ENCODE data around the gene PPP1R17. TPM values are rescaled to one million over a fixed set of nuclear protein-coding genes. Genes with fewer than 3 reads are reported as not detected.

The PPP1R17 gene
- polyA plus RNA-seq (ENCODE audit: insufficient read length), result not detected
- long read RNA-seq, donor 1, result 0 reads
- long read RNA-seq, donor 2, result 0 reads
- long read RNA-seq, donor 3, result 0 reads
- long read RNA-seq, donor 4, result 0 reads
- long read RNA-seq, donor 5, result 0 reads
- long read RNA-seq, donor 6, result 0 reads
- long read RNA-seq, donor 7, result 0 reads
- long read RNA-seq, donor 8, result 0 reads

DNA sequence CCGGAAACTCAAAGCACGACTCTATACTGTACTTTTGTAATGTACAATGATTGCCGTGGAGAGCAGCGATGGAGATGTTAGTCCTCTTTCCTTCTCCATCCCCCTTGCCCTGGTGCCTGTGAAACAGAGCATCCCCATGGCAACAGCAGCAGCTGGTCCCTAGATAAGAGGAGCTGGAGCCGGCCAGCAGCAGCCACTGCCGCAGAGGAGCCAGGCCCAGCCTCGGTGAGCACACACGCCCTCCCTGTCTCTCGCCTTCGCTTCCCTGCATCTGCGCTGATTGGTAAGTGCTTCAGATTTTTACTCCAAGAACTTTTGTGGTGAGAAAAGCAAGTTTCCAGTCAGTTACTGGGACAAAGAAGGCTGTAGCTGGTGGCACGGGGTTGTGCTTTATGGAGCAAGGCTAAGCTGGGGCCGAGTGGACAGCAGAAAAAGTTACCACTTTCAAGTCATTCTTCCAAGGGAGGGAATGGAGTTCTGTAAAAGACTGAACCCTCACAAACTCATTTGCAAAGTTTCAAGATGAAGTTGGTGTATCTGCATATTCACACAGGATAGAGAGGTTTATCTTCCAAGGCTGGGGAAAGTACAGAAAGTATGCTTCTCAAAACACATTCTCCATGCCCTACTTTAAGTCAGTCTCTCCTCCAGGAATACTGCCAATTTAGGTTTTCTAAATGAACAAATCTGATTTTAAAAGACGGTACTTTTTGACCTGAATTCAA, at the start of gene PPP1R17:
Gene PPP1R17, plus strand, starts transcription at position 192 of the 725 bp plus-strand sequence. CDS start 5,227 bp downstream, outside the sequence.
- no peak for DNase-seq

DNA sequence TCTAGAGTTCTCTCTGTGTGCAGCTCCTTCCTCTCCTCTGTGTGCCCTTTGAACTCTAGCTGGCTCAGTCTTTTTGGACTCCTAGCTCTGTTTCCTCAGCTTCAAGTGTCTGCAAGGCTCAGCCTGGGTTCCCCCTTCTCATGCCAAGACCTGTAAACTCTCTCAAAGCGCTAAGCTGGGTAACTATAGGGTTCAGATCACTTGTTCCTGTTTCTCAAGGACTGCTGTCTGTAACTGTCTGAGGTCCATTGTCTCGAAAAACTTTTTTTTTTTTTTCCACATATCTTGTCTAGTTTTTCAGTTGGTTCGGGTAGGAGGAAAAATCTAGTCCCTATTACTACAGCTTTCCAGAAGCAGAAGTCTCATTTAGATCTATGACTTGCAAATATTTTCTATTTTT, 46.6 kb upstream of the PPP1R17 start:
- DNase-seq, result no peak

DNA sequence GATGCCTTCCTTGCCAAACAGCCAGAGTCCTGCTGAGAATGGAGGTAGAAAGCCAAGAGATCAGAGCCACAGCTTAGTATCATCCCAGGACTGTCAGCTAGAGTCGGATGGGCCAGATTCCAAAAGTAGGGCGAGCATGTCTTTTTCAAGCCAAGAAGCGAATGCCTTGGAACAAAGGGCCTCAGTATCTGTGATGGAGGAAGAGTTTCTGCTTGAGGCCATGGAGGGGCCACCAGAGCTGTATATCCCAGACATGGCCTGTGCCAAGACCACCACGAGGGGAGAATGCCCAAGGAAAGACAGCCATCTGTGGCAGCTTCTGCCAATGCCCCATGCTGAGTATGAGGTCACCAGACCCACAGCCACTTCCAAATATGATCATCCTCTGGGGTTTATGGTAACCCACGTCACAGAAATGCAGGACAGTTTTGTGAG, 44.3 kb upstream of the PPP1R17 start:
- DNase-seq, result no peak

DNA sequence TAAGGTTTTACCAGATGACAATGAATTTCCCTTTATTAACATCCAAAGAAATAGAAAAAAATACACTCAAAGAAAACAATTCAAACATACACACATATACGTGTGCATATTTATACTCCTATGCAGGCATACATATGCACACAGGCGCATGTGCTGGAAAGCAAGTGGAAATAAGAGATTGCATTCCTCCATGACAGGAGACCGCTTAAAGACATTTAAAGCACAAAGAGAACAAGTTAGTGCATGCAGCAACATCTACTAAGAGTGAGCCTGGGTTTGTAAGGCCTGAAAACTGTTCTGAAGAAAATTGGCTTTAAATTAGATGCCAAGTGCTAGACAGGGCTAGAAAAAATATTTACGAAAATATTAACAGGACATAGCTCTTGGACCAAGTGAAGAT, 40.1 kb upstream of the PPP1R17 start:
- no peak for DNase-seq

DNA sequence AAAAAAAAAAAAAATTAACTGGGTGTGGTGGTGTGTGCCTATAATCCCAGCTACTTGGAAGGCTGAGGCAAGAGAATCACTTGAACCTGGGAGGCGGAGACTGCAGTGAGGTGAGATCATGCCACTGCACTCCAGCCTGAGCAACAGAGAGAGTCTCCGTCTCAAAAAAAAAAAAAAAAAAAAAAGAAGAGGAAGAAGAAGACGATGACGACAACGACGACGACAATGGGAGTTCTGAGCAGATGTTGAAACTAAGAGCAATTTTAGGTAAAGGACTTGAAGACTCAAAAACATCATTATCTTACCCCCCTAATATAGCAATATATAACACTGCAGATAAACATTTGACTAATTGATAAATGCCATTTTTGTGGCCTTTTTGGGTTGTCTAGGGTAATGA, 39.5 kb upstream of the PPP1R17 start:
- DNase-seq, result no peak

DNA sequence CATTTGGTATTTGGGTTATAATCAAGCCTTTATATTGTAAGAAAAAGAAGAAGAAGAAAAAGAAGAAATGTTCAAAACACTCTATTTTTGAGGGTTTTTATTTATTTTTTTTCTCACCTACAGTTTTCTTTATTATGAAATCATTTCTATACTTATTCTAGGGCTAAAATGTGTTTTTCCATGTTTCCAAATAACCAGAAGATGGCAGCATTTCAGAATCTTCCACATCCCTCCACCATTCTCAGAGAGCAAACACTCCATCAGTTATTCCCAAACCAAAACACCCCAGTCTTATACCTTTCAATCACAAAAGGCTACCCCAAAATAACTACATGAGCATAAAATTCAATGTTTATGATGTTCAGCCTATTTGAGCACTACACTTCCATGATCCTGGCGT, 38.7 kb upstream of the PPP1R17 start:
- DNase-seq, result no peak

DNA sequence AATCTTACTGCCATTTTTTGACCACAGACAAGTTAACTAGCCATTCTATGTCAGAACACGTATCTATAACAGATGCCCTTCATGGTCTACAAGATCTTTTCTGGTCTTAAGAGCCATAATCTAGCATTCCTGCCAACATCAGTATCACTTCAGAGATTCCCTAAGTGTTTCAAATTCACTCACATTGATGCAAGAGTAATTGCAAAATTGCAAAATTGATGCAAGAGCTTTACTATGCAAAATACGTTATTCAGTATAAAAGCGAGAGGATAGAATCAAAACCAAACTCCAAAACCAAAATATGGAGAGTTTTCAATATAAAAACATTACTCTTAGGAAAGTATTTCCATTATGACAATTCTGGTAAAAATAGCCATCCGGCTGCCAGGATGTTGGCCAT, 38.1 kb upstream of the PPP1R17 start:
- DNase-seq, result no peak

DNA sequence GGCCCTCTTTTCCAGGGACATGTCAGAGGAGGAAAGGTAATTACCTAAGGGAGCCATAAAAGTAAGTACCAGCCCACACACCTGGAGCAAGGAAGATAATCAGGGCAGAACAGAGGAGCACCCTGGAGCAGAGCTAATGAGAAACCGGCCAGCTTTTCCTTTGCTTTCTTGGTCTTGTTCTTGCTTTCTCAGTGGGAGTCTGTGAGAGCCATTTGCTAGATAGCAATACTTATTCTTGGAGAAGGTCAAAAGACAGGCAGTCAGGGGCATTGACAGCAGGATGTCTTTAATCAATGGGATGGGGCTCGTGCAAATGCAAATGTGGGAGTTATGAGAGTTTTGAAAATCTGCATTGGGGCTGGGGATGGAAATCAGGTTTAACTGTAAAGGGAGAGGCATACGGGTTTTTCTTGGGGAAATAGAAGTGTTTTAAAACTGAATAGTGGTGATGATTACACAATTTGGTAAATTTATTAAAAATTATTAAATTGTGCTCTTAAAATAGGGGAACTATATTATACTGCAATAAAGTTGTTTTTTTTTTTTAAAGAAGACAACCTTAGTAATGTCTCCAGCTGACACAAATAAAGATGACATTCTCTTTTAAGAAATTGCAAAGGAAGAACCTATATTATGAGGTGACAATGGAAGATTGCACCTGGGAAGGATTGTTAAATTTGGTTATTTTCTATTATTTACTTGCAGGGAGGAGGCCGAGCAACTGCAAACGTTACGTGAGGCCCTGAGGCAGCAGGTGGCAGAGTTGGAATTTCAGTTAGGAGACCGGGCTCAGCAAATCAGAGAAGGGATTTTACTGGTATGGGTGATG, 35.6 kb upstream of the PPP1R17 start:
- no peak for DNase-seq

DNA sequence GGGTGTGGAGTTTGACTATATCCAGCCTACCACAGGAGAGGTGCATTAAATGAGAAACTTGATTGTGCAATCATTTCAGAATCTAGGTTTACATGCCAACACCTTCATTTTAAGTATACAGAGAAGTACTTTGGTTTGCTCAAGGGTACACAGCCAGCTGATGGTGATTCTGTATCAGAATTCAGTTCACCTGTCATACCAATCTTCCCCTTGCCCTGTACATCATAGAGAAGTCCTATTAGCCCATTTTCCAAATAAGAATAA, 35.0 kb upstream of the PPP1R17 start:
- DNase-seq, result no peak

DNA sequence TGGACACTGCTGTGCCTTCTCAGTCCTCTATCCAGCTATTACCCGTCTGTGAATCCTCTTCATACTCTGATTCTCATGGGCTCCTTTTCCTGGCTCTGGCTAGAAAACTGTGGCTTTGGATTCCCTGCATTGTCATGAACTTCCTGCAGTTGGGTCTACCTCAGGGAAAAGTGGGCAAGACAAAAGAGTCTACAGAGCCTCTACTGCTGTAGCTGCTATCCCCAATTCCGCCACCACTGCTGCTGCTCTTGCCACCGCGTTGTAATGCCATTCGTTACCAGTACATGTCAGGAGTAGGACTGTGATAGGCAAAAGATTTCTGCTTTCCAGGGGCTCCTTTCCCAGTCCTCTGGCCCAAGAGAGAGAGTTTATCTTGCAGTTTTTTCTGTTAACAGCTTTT, 23.9 kb upstream of the PPP1R17 start:
- no peak for DNase-seq

DNA sequence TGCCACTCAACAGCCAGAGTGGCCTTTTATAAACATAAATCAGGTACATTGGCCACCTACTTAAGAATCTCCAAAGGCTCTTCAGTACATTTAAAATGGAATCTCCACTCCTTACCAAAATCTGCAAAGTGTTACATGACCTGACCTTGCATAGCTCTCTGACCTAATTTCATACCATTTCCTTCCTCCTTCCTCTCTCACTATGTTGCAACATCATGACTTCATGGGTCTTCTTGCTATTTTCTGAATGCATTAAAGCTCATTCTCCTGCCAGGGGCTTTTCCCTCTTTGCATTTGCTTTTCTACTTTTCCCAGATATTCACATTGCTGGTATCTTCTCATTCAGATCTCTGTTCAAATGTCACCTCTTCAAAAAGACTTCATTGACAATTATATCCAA, 22.1 kb upstream of the PPP1R17 start:
- DNase-seq, result no peak

DNA sequence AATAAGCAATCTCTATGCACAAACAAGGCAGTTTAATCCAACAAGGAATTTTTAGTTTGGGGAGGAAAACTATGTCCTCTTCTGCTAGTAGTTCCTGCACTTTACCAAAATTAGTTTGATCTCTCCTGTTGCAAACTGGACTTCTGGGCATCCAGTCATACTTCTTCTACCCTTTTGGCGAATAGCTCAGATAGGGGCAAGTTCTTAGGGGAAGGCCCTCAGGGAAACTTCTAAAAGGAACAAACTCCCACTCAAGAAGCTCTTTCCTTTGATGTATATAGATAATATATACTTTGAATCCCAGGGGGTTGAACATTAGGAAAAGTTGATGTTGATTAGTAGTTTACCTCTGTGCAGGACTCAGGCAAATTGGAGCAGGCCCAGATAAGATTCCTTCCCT, 21.5 kb upstream of the PPP1R17 start:
- DNase-seq, result no peak

DNA sequence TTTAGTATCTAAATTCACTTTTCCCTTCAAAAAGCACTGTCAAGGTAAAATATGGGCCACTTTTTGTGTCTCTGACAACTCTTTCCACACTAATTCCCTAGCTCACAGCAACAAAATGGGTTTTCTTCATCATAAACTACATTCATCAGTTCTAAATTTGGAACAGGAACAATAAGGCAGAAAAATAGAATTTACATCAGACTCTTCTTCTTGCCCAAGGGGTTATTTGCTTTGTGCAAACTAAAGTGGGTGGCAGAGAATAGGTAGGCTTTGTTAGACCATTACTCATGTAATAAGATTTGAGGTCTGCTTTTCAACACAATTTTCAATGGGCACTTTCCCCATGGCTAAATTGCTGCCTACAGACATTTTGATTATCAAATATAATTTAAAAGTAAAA, 17.6 kb upstream of the PPP1R17 start:
- no peak for DNase-seq

DNA sequence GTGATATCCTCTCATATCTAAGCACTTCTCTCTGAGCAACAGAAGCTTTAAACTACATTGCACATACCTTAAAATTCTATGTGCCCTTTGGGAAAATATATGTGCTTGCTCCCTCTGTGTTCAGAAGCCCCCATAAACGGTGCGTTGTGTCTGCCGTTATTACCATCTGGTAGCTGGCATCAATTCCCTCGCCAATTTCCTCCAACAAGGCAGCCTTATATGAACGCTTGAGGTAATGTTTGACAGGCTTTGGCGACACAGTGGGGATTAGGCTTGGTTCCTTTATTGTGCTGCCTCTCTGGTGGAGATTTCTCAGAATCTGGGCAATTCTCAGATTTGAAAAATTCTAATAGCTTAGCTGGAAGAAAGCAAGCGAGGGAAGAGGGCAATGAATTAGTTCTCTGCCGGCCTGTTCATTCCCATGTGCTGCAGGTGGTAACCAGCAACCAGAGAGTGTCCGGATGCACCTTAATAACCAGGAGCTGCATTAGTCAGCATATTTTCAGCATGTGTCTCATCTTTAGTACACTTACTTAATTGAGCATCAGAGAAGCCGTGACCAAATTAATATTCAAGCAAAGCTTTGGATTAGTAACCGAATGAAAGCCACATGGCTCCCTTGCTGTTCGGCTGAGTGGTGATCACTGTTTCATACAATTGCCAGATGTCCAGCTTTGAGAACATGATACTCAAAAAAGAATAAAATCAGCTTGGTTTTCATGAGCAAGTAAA, 7.3 kb upstream of the PPP1R17 start:
- DNase-seq, result no peak

DNA sequence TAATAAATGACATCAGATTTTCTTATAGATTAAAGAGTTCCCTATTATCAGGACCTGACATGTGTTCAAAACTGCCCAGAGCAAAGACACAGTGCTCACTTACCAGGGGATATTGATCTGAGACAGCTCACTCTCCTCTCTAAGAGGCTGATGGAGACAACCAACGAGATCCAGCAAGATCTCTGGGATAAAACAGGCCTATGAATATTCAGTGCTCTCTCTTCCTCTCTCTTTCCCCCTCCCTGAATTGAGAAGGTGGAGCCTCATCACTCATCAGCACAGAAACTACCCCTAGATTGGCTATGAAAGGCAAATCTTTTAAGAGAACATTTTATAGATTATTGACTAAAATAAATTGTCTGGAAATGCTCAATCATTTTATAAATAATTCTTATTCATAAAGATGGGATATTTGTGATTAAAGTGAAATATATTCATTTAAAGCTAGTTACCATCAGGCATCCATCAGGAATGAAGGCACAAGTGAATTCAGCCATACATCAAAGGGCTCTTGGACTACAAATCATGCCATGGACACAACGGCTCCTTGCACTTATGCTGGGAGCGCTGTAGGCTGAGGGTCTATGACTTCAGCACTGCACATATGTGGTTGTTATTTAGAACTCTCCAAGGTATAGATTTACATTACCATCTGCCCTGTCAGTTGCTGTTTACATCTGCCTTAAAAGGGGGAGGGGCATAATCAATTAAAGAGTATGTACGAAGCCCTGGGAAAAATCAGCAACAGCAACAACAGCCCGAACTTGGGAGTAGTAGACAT, 3.4 kb upstream of the PPP1R17 start:
- DNase-seq, result no peak

DNA sequence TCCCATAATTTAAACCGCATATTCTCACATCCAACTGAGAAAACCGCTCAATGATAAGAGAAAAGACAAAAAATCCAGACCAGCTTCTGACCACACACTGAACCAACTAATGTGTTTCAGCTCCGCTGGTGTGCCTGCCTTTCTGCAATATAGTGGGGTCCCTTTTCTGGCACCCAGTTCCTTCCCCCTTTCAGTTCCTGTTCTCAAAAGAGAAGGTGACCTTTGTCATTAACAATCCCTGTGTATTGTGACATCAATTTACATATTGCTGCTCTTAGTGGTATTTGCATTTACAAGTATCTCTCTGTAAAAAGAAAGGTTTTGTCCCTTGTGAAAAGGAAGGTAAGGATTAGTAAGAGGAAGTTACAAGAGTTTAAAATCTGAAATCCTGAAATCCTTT, 1.4 kb downstream of the PPP1R17 start:
- no peak for DNase-seq

DNA sequence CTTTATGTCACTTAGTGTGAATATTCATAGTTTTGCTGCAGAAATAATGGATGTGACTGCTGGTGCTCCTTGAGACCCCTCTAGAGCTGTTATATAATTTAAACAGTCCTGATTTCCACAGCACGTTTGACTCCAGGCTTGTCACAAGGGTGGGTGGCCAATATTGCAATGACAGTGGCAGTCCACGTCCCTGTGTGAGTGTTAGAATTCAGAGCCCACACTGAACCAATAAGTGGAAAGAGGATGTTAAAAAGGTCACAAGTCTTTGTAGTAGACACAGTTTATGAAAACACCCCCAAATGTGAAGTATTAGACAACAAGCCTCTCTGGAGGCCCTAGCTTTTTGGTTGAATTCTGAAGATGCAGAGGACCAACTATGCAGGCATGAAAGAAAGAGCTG, 2.0 kb downstream of the PPP1R17 start:
- no peak for DNase-seq

DNA sequence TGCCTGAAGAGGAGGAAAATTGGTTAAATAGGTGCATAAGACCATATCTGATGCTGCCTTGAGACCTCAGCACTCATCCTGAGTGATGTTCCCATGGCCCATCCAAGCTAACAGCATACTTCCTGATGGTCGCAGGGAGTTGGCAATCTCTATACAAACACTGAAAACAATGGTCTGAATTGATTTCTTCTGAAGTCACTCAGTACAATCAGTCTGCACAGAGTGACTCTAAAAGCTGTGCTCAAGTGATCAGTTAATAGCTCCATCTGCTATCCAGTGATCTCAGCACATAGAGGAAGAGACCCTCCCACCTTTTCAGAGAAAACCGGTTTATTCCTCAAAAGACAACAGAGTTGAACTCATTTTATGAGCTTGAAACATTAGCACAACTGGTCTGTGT, 3.9 kb downstream of the PPP1R17 start:
- DNase-seq, result no peak

DNA sequence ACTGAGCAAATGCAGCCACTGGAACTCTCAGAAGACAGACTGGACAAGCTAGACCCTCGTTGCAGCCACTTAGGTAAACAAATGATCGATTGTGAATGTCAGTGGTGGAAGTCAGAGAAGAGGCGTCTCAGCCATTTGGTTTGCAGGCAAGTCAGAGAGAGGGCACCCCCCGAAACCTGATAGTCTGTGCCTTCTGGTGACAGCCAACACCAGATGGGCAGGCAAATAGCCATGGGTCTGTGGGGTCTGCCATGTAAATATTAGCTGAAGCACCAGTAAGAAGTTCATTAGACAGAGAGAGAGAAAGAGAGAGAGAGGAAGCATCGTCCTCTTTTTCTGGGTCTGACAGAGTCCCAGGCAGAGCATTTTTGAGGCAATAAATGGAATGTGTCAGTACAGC, 5.4 kb downstream of the PPP1R17 start:
- no peak for DNase-seq

DNA sequence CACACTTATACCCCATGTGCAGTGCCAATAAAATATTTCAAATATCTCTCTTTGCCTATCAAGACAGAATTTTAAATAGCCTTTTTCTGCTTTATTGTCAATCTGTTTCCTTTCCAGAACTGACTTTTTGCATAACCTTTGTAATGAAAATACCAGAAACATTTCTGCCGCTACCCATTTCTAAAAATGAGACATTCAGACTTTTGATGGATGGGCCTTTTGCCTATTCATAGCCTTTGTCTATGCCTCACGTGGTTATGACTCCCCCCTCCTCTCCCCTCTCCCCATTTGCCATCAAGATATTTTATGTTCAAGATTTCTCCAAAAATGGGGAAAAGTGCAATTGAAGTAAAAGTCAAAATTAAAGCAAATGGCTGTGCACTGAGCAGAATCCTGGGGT, 5.9 kb downstream of the PPP1R17 start:
- no peak for DNase-seq

DNA sequence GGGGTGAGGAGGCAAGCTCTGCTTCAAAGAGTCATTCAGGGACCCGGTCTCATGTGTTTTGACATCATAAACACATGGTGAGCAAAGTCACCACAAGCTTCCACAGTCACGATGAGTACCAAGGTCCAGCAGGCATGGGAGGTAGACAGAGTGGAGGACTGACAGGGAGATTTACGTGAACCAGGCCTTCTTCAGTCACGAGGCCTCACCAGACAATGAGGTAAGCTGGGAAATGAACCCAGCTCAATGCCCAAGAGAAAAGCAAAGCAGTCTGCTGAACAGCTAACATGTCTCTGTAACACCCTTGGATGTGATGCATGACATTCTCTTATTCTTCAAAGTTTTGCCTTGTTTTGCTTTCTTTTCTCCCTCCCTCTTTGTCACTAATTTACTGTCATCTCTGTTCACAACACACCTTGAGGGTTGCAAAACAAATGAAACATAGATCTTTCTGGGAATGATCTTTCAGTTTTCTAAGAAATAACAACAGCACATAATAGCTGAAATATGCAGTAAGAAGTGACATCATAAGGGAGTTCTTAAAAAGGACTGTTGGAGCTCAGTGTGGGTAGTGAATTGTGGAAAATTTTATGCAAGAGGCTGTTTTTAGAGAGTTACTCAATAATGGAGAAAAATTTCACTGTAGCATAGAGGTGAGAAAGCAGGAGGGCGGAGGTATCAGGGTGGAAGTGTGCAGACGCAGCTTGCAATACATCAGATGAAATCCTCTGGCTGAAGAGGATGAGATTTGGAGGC, 9.0 kb downstream of the PPP1R17 start:
- DNase-seq, result no peak

Measured in left kidney (tissue), 8 donors.